GM18498 (cell line): ENCODE measurements around the gene SEPTIN3.
A peak's percentile ranks its signal among the peaks of the same experiment; 100 is the strongest.
"Not testable (repeated sequence)": the region's sequence is repeated elsewhere in the genome, so short reads cannot be mapped to it uniquely, and the experiment has no call there.

Experiments
- ATAC-seq: cut with Tn5 transposase; IDR thresholded peaks from one replicate; pipeline ENCODE4 v1.9.1; 2021; ENCODE audit warnings: mild to moderate bottlenecking, moderate library complexity; ENCODE audit not compliant: unreplicated experiment

Gene SEPTIN3

GRCh38 chr22:41940832-41941765 is 28.1 kb upstream of the SEPTIN3 start:
- peak; percentile 36 for ATAC-seq

GRCh38 chr22:41943661-41944209 is 25.5 kb upstream of the SEPTIN3 start:
- no peak for ATAC-seq

GRCh38 chr22:41946629-41947423 is 22.4 kb upstream of the SEPTIN3 start, which contains the start of gene CENPM:
Gene CENPM (minus strand): TSS chr22:41947152. CDS start chr22:41947076, 76 bp downstream.
- peak; percentile 86 for ATAC-seq

- ATAC-seq = no peak
Measured at GRCh38 chr22:41947424-41948080, 21.7 kb upstream of the SEPTIN3 start.

- no peak for ATAC-seq
Measured at GRCh38 chr22:41948142-41948541, 21.1 kb upstream of the SEPTIN3 start.

- not testable (repeated sequence) for ATAC-seq
Measured at GRCh38 chr22:41948928-41949296, 20.3 kb upstream of the SEPTIN3 start.

- ATAC-seq = no peak
Measured at GRCh38 chr22:41949297-41949965, 19.8 kb upstream of the SEPTIN3 start.

GRCh38 chr22:41951898-41952474 is 17.3 kb upstream of the SEPTIN3 start, which contains the start of gene SMIM45:
Gene SMIM45 (plus strand): TSS chr22:41952150.
- no peak for ATAC-seq

GRCh38 chr22:41952713-41953112 is 16.5 kb upstream of the SEPTIN3 start:
- ATAC-seq = no peak

GRCh38 chr22:41957941-41958556 is 11.2 kb upstream of the SEPTIN3 start:
- ATAC-seq = peak; percentile 5

- ATAC-seq = no peak
Measured at GRCh38 chr22:41963453-41964111, 5.7 kb upstream of the SEPTIN3 start.

- ATAC-seq = no peak
Measured at GRCh38 chr22:41964112-41964491, 5.1 kb upstream of the SEPTIN3 start.

GRCh38 chr22:41966225-41966606 is 3.0 kb upstream of the SEPTIN3 start:
- no peak for ATAC-seq

- ATAC-seq = no peak
Measured at GRCh38 chr22:41966607-41967240, 2.5 kb upstream of the SEPTIN3 start.

- ATAC-seq = no peak
Measured at GRCh38 chr22:41968601-41969000, 642 bp upstream of the SEPTIN3 start.

GRCh38 chr22:41970601-41971000 is 1.4 kb downstream of the SEPTIN3 start:
- no peak for ATAC-seq

GRCh38 chr22:41971431-41971830 is 2.2 kb downstream of the SEPTIN3 start:
- ATAC-seq = no peak

- no peak for ATAC-seq
Measured at GRCh38 chr22:41974691-41975290, 5.5 kb downstream of the SEPTIN3 start.
